ENCODE data around the gene SLC41A1.
"Not testable (repeated sequence)": the region's sequence is repeated elsewhere in the genome, so short reads cannot be mapped to it uniquely, and the experiment has no call there.

The SLC41A1 gene

GRCh38 chr1:205812878-205813754 lies at the start of gene SLC41A1:
Gene SLC41A1, minus strand, starts transcription at chr1:205813198. Its CDS starts 2,757 bp downstream, at chr1:205810441.
- DNase-seq, result peak; percentile 92

- DNase-seq, result no peak
Observed at GRCh38 chr1:205861540-205861939, 48.5 kb upstream of the SLC41A1 start.

- DNase-seq, result no peak
Observed at GRCh38 chr1:205858141-205858961, 45.4 kb upstream of the SLC41A1 start.

GRCh38 chr1:205857501-205857900 lies 44.5 kb upstream of the SLC41A1 start:
- not testable (repeated sequence) for DNase-seq

- no peak for DNase-seq
Observed at GRCh38 chr1:205856433-205856832, 43.4 kb upstream of the SLC41A1 start.

GRCh38 chr1:205852969-205853368 lies 40.0 kb upstream of the SLC41A1 start:
- no peak for DNase-seq

- no peak for DNase-seq
Observed at GRCh38 chr1:205851993-205852392, 39.0 kb upstream of the SLC41A1 start.

- DNase-seq, result peak; percentile 80
Observed at GRCh38 chr1:205849619-205850355, 36.8 kb upstream of the SLC41A1 start, which contains the start of gene PM20D1. Gene PM20D1, minus strand, starts transcription at chr1:205850132. Its CDS starts 60 bp downstream, at chr1:205850072.

GRCh38 chr1:205843036-205843859 lies 30.2 kb upstream of the SLC41A1 start:
- no peak for DNase-seq

- no peak for DNase-seq
Observed at GRCh38 chr1:205842229-205842628, 29.2 kb upstream of the SLC41A1 start.

- DNase-seq, result no peak
Observed at GRCh38 chr1:205840146-205840923, 27.3 kb upstream of the SLC41A1 start.

GRCh38 chr1:205837382-205837970 lies 24.5 kb upstream of the SLC41A1 start:
- DNase-seq, result no peak

- DNase-seq, result no peak
Observed at GRCh38 chr1:205834751-205835150, 21.8 kb upstream of the SLC41A1 start.

GRCh38 chr1:205832326-205832751 lies 19.3 kb upstream of the SLC41A1 start:
- no peak for DNase-seq

GRCh38 chr1:205827623-205828022 lies 14.6 kb upstream of the SLC41A1 start:
- DNase-seq, result no peak

- no peak for DNase-seq
Observed at GRCh38 chr1:205826995-205827394, 14.0 kb upstream of the SLC41A1 start.

- no peak for DNase-seq
Observed at GRCh38 chr1:205826016-205826806, 13.2 kb upstream of the SLC41A1 start.

GRCh38 chr1:205824180-205824579 lies 11.2 kb upstream of the SLC41A1 start:
- no peak for DNase-seq

GRCh38 chr1:205823260-205823659 lies 10.3 kb upstream of the SLC41A1 start:
- DNase-seq, result not testable (repeated sequence)

GRCh38 chr1:205822397-205822796 lies 9.4 kb upstream of the SLC41A1 start:
- no peak for DNase-seq

Measured in activated CD4-positive, alpha-beta T cell treated with anti-CD3 and anti-CD28 coated beads for 48 hours (primary cell).